Mesendoderm (in vitro differentiated cells): ENCODE data around the gene XXYLT1.

Source experiments
- DNase-seq: peaks from one replicate; pipeline ENCODE4 v3.0.0; 2013
- H2AK5ac ChIP-seq: 2 replicates; pipeline ENCODE4 v1.6.1; 2013; ENCODE audit warnings: low read length, inconsistent platforms
- H2BK120ac ChIP-seq: 2 replicates; pipeline ENCODE4 v1.6.1; 2013; ENCODE audit warnings: low read depth, mild to moderate bottlenecking, low read length, moderate library complexity, mixed read lengths
- H2BK15ac ChIP-seq: replicated peaks from 2 replicates; pipeline ENCODE4 v1.6.1; 2013; ENCODE audit warnings: low read depth, mild to moderate bottlenecking, moderate library complexity
- H2BK5ac ChIP-seq: 2 replicates; pipeline ENCODE4 v1.6.1; 2013; ENCODE audit warnings: low read length, inconsistent platforms
- H3K18ac ChIP-seq: 2 replicates; pipeline ENCODE4 v1.6.1; 2013; ENCODE audit warnings: mild to moderate bottlenecking, low read length, mixed read lengths
- H3K23ac ChIP-seq: one replicate; pipeline ENCODE4 v1.6.1; 2013; ENCODE audit warnings: low read length
- H3K27ac ChIP-seq: 2 replicates; pipeline ENCODE4 v1.5.1; 2013; ENCODE audit warnings: low read depth, mild to moderate bottlenecking, inconsistent platforms, low read length, moderate library complexity
- H3K27me3 ChIP-seq: 2 replicates; pipeline ENCODE4 v1.6.1; 2013; ENCODE audit warnings: low read length, control low read depth, mild to moderate bottlenecking, inconsistent platforms; ENCODE audit not compliant: insufficient read depth, poor library complexity
- H3K36me3 ChIP-seq: 2 replicates; pipeline ENCODE4 v1.6.1; 2013; ENCODE audit warnings: low read length, inconsistent platforms; ENCODE audit not compliant: control insufficient read depth, insufficient read depth
- H3K4ac ChIP-seq: one replicate; pipeline ENCODE4 v1.6.1; 2013; ENCODE audit warnings: low read depth, mild to moderate bottlenecking, low read length, moderate library complexity
- H3K4me1 ChIP-seq: 2 replicates; pipeline ENCODE4 v1.6.1; 2013; ENCODE audit warnings: low read depth, low read length, inconsistent platforms; ENCODE audit not compliant: control insufficient read depth
- H3K4me2 ChIP-seq: 2 replicates; pipeline ENCODE4 v1.6.1; 2013; ENCODE audit warnings: low read length
- H3K4me3 ChIP-seq: 2 replicates; pipeline ENCODE4 v1.5.1; 2013; ENCODE audit warnings: mild to moderate bottlenecking, low read length
- H3K56ac ChIP-seq: one replicate; pipeline ENCODE4 v1.6.1; 2013; ENCODE audit warnings: low read length
- H3K79me1 ChIP-seq: 2 replicates; pipeline ENCODE4 v1.6.1; 2013; ENCODE audit warnings: low read length, inconsistent platforms
- H3K79me2 ChIP-seq: 2 replicates; pipeline ENCODE4 v1.6.1; 2013; ENCODE audit warnings: mild to moderate bottlenecking, low read length; ENCODE audit not compliant: control insufficient read depth, insufficient read depth
- H3K9ac ChIP-seq: 2 replicates; pipeline ENCODE4 v1.6.1; 2013; ENCODE audit warnings: low read length, inconsistent platforms
- H4K5ac ChIP-seq: one replicate; pipeline ENCODE4 v1.6.1; 2013; ENCODE audit warnings: low read length
- H4K8ac ChIP-seq: one replicate; pipeline ENCODE4 v1.6.1; 2013; ENCODE audit warnings: low read depth, mild to moderate bottlenecking, control low read depth, low read length, moderate library complexity
- WGBS: extraction: QIAGEN DNeasy Blood & Tissue Kit; methylation state at CpG from one replicate; pipeline ENCODE4 v1.1.7; 2013; ENCODE audit warnings: low lambda C conversion rate, missing lambda C conversion rate; ENCODE audit not compliant: insufficient coverage; ENCODE audit errors: extremely low coverage; 5-methylcytosine and 5-hydroxymethylcytosine counted together

XXYLT1 gene

DNA sequence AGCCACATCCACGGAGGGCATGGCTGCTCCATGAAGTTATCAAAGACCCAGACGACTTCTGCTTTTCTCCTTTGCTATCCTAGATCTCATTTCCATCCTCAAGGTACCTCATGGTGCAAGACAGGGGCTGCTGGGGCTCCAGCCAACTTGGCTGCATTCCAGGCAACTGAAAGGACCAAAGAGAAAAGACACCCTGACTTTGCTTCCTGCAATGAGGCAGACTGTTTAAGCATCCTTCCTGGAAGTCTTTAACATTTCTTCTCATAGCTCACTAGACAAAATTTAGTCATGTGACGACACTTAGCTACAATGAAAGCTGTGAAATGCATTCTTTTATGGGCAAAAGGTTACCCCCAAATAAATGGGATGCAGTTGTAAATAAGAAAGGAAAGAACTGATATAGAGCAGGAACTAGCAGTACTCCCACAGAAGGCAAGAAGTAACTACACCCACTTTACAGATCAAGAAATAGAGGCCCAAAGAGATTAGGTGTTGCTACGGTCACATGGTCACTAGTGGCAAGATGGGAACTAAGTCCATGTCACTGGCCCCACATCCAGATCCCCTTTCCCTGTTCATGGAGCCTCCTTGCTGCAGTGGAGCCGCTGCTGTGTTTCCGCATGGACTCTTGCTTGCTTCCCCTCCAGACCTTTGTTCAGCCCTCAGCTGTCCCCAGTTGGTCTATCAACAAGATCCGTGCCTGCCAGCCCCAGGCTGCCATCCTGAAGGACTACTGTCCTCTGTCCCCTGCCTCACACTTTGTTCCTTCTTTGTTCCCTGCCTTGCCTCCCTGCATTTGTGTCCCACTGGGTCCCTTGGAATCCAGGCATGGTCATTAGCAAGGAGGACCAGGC, 107.0 kb downstream of the XXYLT1 start:
- peaks cover 2% of the 10 kb centered on the region for H3K79me2 ChIP-seq
- H2BK15ac ChIP-seq: no peak overlapping the region
- H4K8ac ChIP-seq: no peak overlapping the region
- no peak overlapping the region for H3K23ac ChIP-seq
- WGBS: no CpG with 5 or more reads among the region's 7 CpGs
- no peaks in the 10 kb centered on the region for H3K36me3 ChIP-seq
- no peaks in the 10 kb centered on the region for H3K27me3 ChIP-seq
- no peak overlapping the region for H3K4me3 ChIP-seq
- no peak overlapping the region for H3K4me2 ChIP-seq
- no peaks in the 10 kb centered on the region for H3K4me1 ChIP-seq
- no peak for DNase-seq
- no peak overlapping the region for H2AK5ac ChIP-seq
- peaks cover 8% of the 10 kb centered on the region for H3K79me1 ChIP-seq
- H3K18ac ChIP-seq: no peak overlapping the region
- H3K4ac ChIP-seq: no peak overlapping the region
- no peak overlapping the region for H3K27ac ChIP-seq
- H3K56ac ChIP-seq: no peak overlapping the region
- H2BK120ac ChIP-seq: no peak overlapping the region
- H3K9ac ChIP-seq: no peak overlapping the region
- no peak overlapping the region for H4K5ac ChIP-seq
- H2BK5ac ChIP-seq: no peak overlapping the region

DNA sequence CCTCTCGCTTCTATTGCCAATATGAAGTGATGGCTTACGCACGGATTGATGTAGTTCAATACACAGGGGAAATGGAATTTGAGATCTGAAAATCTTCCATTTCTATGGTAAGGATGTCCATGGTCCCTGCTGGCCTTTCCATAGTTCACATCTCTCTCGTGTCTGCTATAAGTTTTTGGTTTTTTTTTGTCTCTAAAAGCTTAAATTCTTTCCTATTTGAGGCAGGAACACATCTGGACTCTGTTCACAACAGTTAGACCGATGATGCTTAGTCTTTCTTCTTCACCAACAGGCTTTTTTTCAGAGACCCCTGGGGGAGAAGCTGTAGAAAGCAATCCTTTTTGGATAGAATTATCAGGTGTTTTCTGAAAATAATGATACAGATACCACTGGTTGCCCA, 108.1 kb downstream of the XXYLT1 start:
- Histone ChIP-seq H3K9ac (no peak overlapping the region), H4K8ac (no peak overlapping the region), H3K27ac (no peak overlapping the region), H3K4me1 (no peaks in the 10 kb centered on the region), H4K5ac (no peak overlapping the region), H3K27me3 (no peaks in the 10 kb centered on the region), H3K4ac (no peak overlapping the region), H3K56ac (no peak overlapping the region), H3K4me3 (no peak overlapping the region), H3K18ac (no peak overlapping the region), H2BK15ac (no peak overlapping the region), H3K36me3 (no peaks in the 10 kb centered on the region), H3K79me2 (peaks cover 2% of the 10 kb centered on the region), H2BK5ac (no peak overlapping the region), H2AK5ac (no peak overlapping the region), H3K23ac (no peak overlapping the region), H3K4me2 (no peak overlapping the region), H2BK120ac (no peak overlapping the region), H3K79me1 (peaks cover 12% of the 10 kb centered on the region)
- no peak for DNase-seq
- no CpG with 5 or more reads among the region's 5 CpGs for WGBS

DNA sequence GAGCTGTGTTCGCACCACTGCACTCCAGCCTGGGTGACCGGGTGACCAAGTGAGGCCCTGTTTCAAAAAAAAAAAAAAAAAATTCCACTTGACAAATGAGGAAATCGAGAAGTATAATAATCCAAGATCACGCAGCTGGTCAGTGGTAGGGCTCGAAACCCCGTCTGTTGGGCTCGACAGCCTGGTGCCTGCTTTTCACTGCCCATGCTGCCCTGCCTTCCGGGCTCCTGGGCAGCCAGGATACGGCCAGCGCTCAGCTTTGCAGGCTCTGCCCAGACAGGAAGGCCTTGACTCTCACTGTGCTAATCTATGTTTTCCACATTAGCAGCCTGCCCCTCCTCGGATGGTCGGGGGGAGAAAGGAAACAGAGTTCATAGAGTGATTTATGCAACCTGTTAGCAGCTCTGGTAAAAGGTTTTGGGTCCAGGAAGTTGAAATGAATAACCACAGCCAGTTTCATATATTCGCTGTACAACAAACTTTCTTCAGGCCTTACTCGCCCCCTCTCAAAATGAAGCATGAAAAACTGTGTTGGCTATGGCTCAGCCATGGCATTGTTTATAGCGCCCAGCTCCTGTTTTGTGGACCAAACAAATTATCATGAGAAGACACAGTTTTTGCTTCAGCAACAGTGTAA, 108.8 kb downstream of the XXYLT1 start:
- no peak overlapping the region for H3K27ac ChIP-seq
- WGBS: no CpG with 5 or more reads among the region's 15 CpGs
- no peak overlapping the region for H3K4ac ChIP-seq
- peaks cover 12% of the 10 kb centered on the region for H3K79me1 ChIP-seq
- no peak overlapping the region for H2BK15ac ChIP-seq
- no peaks in the 10 kb centered on the region for H3K4me1 ChIP-seq
- H3K4me2 ChIP-seq: no peak overlapping the region
- no peak overlapping the region for H3K9ac ChIP-seq
- H3K18ac ChIP-seq: no peak overlapping the region
- H2AK5ac ChIP-seq: no peak overlapping the region
- no peak overlapping the region for H2BK5ac ChIP-seq
- DNase-seq: no peak
- peaks cover 2% of the 10 kb centered on the region for H3K79me2 ChIP-seq
- no peak overlapping the region for H3K56ac ChIP-seq
- H4K5ac ChIP-seq: no peak overlapping the region
- no peak overlapping the region for H3K23ac ChIP-seq
- H3K36me3 ChIP-seq: no peaks in the 10 kb centered on the region
- H3K4me3 ChIP-seq: no peak overlapping the region
- H4K8ac ChIP-seq: no peak overlapping the region
- H3K27me3 ChIP-seq: no peaks in the 10 kb centered on the region
- H2BK120ac ChIP-seq: no peak overlapping the region

DNA sequence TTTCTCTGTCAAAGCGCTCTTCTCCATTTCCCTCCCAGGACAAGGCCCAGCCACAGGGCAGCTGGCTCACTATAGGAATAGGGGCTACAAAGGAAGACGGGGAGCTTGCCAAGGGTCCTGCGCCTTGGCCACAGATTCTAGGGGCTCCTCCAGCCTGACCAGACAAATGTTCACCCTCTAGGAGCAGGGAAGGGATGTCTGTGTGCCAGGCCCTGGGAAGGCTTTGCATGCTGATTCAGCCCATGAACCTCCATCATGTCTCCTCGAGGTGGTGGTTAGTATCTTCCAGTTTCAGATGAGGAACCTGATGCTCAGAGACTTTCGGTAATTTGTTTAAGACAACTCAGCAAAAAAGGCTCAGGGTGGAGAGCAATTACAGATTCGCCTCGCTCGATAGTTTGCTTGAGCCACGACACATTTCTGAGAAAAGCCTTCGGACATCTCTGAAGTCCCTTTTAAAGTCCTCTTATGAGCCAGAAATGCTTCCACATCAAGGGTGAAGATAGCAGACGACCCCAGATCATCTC, 110.0 kb downstream of the XXYLT1 start:
- peaks cover 2% of the 10 kb centered on the region for H3K79me2 ChIP-seq
- H2AK5ac ChIP-seq: no peak overlapping the region
- H3K4me3 ChIP-seq: no peak overlapping the region
- no peak overlapping the region for H3K27ac ChIP-seq
- H3K4ac ChIP-seq: no peak overlapping the region
- no peak overlapping the region for H3K18ac ChIP-seq
- H2BK120ac ChIP-seq: no peak overlapping the region
- H2BK15ac ChIP-seq: no peak overlapping the region
- H4K5ac ChIP-seq: no peak overlapping the region
- no peak for DNase-seq
- no CpG with 5 or more reads among the region's 11 CpGs for WGBS
- no peak overlapping the region for H3K56ac ChIP-seq
- no peak overlapping the region for H4K8ac ChIP-seq
- H3K9ac ChIP-seq: no peak overlapping the region
- H2BK5ac ChIP-seq: no peak overlapping the region
- no peaks in the 10 kb centered on the region for H3K36me3 ChIP-seq
- H3K23ac ChIP-seq: no peak overlapping the region
- H3K4me2 ChIP-seq: no peak overlapping the region
- no peaks in the 10 kb centered on the region for H3K27me3 ChIP-seq
- H3K79me1 ChIP-seq: peaks cover 12% of the 10 kb centered on the region
- peaks cover 2% of the 10 kb centered on the region for H3K4me1 ChIP-seq

DNA sequence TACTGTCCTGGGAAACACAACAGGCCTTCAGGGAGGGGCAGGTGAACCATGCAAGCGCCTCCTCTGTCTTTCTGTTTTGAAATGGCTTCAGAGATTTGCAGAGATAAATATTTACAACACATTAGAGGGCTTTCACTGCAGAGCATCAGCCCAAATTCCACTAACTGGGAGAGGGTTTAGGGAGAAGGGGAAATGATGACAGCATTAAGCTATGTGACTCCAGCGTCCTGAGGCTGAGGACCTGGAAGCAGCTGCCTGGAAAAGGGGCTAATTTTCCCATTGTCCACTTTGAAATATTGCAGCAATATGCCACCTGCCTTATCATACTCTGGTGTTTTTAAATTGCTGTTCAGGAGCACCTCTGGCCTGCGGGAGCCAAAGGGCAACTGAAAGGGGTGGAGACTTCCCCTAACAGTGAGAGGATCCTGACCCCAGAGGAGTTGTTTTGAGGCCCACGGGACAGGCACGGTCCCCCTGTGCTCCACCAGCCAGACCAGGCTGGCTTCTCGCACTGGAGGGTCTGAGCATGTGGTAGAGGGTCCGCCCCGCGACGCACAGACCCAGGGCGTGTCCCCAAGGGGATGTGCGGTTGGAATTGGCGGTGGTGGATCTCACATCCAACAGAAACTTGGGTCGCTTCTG, 110.6 kb downstream of the XXYLT1 start:
- H4K8ac ChIP-seq: no peak overlapping the region
- no peak overlapping the region for H3K4me3 ChIP-seq
- H3K27ac ChIP-seq: no peak overlapping the region
- peak overlapping the region; percentile 30 for H3K56ac ChIP-seq
- no peak overlapping the region for H2AK5ac ChIP-seq
- peaks cover 2% of the 10 kb centered on the region for H3K4me1 ChIP-seq
- H2BK15ac ChIP-seq: no peak overlapping the region
- no CpG with 5 or more reads among the region's 14 CpGs for WGBS
- no peak overlapping the region for H3K23ac ChIP-seq
- DNase-seq: peak; percentile 91
- no peak overlapping the region for H4K5ac ChIP-seq
- H3K79me1 ChIP-seq: peaks cover 12% of the 10 kb centered on the region
- H3K36me3 ChIP-seq: no peaks in the 10 kb centered on the region
- H3K27me3 ChIP-seq: no peaks in the 10 kb centered on the region
- no peak overlapping the region for H2BK5ac ChIP-seq
- H3K4me2 ChIP-seq: no peak overlapping the region
- no peak overlapping the region for H3K18ac ChIP-seq
- H2BK120ac ChIP-seq: no peak overlapping the region
- no peak overlapping the region for H3K9ac ChIP-seq
- H3K79me2 ChIP-seq: peaks cover 2% of the 10 kb centered on the region
- H3K4ac ChIP-seq: no peak overlapping the region
